SKM-1 treated with dmso at 0.1 percent for 144 hours (cell line): ENCODE measurements around the gene CDH1.
"Not testable (repeated sequence)": the region's sequence is repeated elsewhere in the genome, so short reads cannot be mapped to it uniquely, and the experiment has no call there.

Experiments used
- DNase-seq: peaks from one replicate; lab custom pipeline; 2025; ENCODE audit not compliant: unreplicated experiment; lab: John Stamatoyannopoulos, UW

The CDH1 gene

DNA sequence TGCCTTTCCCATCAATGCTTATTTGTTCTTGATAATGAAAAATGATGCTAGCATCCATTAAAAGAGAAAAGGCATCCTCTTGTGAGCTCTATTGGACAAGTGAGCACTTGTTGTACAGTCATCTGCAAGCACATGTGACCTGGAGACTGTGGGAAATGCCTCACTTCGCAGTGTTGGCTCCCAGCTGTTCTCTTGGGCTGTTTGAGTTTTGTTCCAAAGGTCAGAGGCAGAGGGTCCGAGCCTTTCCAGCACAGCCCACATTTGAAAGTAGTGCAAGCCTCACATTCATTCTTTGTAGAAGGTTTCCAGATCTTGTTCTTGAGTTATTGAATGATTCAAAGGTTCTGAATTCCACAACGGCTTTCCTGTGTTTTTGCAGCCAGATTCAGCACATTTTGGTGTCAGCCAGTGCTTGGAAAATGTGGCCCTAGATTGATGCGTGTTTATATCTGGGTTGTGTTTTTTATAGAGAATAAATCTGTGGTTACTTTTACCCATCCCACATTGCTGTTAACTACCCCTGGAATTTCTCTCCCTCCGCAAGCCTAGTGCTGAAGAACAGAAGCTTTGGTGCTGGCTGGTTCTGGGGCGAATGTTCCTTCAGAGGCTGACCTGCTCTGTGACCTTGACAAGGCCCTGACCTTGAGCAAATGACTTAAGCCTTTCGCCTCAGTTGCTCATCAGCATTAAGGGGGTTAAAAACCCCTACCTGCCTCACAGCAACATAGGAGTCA is 49.8 kb downstream of the CDH1 start:
- no peak for DNase-seq

GRCh38 chr16:68787419-68787807 is 50.3 kb downstream of the CDH1 start:
- not testable (repeated sequence) for DNase-seq

GRCh38 chr16:68790130-68790761 is 53.2 kb downstream of the CDH1 start:
- no peak for DNase-seq

- no peak for DNase-seq
Measured at GRCh38 chr16:68790944-68791343, 53.9 kb downstream of the CDH1 start.

DNA sequence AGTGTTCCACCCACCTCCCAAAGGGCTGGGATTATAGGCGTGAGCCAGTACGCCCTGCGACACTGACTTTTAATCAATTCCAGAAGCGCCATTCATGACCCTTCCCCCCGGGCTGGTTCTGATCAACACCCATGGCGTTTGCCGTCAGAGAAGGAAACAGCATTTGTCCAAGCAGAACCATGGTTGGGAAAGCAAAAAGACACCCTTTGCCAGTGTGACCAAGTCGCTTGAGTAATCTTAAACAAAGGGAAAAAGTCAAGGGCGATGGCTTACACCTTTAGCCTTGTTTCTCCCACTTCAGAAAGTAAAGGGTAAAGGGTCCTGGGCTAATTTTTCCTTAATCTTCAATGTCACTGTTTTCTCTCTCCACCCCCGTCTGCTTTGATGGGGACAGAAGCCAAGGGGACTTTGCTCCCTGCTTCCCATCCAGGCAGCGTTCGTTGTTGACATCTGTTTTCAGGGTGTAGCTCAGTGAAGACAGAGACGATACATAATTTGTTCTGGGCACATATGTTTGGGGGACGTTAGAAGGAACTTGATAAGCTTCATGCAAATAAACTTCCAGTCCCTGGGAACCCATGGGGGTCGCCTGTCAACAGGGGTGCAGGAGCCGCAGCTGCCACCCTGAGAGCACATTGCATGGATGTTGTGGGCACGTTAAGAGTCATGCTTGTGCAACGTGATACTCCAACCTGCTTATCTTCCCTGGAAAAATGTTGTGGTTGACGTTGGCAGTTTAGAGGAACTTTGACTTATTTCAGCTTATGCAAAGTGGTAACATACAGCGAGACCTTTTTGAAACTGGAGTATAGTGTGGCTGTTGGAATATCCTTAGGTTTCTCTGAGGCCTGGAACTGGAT is 55.6 kb downstream of the CDH1 start:
- no peak for DNase-seq

- no peak for DNase-seq
Measured at GRCh38 chr16:68793401-68793857, 56.3 kb downstream of the CDH1 start.

DNA sequence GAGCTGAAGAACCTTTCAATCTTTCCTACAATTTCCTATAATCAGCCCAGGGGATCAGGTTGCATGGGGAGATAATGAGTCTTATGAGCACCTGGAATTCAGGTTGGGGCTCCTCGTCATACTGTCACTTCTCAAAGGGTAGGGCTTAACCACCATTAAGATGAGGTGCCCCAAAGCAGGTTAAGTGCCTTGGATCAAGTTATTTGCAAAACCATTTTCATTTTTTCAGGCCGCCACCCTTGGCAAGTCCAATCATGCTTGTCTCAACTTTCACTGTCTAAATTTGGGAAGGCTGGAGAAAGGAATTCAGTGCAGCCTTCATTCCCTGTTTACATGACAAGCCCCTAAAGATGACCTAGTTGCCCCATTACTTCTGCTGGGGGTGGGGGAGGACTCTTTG is 61.3 kb downstream of the CDH1 start:
- no peak for DNase-seq

- peak; percentile 52 for DNase-seq
Measured at GRCh38 chr16:68800257-68800875, 63.3 kb downstream of the CDH1 start.

DNA sequence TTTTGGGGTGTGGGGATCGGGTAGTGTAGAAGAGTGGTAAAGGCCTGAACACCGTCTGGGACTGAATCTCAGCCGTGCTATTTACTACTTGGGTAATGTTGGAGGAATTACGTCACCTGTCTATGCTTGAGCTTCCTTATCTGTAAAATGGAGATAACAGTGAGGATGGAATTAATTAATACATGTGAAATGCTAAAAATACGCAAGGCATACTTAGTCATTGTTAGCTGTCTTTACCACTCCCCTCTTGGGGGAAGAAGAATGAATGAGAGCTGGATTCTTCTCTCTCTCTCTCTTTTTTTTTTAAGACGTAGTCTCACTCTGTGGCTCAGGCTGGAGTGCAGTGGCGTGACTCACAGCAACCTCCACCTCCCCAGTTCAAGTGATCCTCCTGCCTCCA is 65.1 kb downstream of the CDH1 start:
- no peak for DNase-seq

DNA sequence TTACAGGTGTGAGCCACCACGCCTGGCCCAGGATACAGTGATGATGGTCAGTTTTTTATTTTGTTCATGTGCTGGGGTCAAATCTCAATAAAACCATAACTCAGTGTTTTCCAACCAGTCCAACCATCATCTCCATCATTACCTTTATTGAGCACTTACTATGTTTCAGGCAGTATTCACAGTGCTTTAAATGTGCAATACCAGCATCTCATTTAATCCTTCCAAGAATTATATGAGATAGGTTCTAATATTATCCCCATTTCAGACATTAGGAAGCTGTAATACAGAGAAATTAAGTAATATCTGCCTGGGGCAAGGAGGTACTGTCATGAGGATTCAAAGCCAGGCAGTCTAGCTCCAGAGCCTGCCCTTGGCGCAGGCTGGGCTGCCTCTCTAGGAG is 69.3 kb downstream of the CDH1 start:
- DNase-seq: no peak

DNA sequence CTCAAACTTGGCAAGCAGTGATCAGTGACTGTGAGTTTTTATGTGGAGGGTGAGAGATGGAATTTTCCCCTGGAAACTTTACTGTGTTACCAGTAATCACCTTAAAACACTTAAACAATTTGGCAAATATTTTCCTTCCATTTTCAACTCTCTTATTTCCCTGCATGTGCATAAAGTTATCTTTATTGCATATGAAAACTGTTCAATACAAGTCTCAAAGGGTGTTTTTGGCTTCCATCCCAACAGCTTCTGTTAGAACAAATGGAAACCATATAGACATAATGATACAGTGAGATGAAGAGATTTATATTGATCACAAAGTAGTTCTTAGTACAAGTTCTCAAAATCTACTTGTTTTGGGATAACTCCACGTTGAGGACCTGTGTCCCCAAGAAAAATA is 69.9 kb downstream of the CDH1 start:
- DNase-seq: no peak

- DNase-seq: no peak
Measured at GRCh38 chr16:68814516-68814915, 77.4 kb downstream of the CDH1 start.

GRCh38 chr16:68823401-68824135 is 86.5 kb downstream of the CDH1 start:
- DNase-seq: no peak

- no peak for DNase-seq
Measured at GRCh38 chr16:68825427-68825826, 88.3 kb downstream of the CDH1 start.

DNA sequence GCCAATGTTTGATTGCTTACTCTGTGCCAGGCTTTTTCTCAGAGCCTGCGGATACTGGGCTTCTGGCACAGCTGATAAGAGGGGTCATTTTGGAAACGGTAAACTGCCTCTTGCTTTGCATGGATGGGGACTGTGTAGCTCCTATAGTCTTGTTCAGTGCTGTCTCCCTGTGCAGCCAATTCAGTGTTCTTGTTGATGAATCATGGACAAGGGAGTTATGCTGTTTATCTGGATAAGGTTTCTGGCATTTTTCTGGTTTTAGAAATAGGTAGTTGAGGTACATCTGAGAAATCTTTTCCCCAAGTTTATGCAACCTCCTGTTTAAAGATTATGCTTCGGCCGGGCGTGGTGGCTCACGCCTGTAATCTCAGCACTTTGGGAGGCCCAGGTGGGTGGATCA is 89.6 kb downstream of the CDH1 start:
- no peak for DNase-seq

DNA sequence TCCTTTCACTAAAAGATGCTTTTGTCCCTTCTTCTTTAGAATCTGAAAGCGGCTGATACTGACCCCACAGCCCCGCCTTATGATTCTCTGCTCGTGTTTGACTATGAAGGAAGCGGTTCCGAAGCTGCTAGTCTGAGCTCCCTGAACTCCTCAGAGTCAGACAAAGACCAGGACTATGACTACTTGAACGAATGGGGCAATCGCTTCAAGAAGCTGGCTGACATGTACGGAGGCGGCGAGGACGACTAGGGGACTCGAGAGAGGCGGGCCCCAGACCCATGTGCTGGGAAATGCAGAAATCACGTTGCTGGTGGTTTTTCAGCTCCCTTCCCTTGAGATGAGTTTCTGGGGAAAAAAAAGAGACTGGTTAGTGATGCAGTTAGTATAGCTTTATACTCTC is 96.2 kb downstream of the CDH1 start:
- DNase-seq: no peak

DNA sequence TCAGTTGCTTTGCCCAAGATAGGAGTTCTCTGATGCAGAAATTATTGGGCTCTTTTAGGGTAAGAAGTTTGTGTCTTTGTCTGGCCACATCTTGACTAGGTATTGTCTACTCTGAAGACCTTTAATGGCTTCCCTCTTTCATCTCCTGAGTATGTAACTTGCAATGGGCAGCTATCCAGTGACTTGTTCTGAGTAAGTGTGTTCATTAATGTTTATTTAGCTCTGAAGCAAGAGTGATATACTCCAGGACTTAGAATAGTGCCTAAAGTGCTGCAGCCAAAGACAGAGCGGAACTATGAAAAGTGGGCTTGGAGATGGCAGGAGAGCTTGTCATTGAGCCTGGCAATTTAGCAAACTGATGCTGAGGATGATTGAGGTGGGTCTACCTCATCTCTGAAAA is 97.5 kb downstream of the CDH1 start:
- no peak for DNase-seq

DNA sequence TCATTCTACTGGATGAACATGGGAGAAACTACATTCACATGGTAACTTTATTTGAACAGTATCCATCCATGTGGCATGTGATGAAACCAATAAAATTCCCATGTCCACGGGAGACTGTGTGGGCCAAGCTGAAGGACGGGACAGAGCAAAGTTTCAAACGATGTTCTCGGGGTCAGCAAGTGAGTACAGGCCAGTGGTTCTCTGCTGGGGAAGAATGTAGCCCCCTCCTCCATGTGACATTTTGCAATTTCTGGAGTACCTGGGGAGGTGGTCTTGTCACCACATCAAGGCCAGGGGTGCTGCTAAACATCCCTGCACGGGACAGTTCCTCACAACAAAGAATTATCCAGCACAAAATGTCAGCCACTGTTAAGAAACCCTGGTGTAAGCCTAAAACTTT is 98.9 kb downstream of the CDH1 start:
- no peak for DNase-seq

- DNase-seq: no peak
Measured at GRCh38 chr16:68839831-68840230, 102.7 kb downstream of the CDH1 start.

- DNase-seq: not testable (repeated sequence)
Measured at GRCh38 chr16:68842964-68843481, 105.9 kb downstream of the CDH1 start.
